Keratinocyte (primary cell): Measurements from ENCODE around the gene SERINC5. TPM values are rescaled to one million over a fixed set of nuclear protein-coding genes. Genes with fewer than 3 reads are reported as not detected.

ENCODE experiments used
- DNase-seq: peaks from one replicate; pipeline ENCODE4 v3.0.0-alpha.2; 2011; ENCODE audit warnings: low read depth, missing footprints, low spot score
- FAIRE-seq: peaks from 2 replicates; lab custom pipeline; 2011; peaks lifted over from hg19 to GRCh38; lab: Jason Lieb, UNC
- H2AFZ ChIP-seq: 2 replicates; pipeline ENCODE4 v1.6.0; 2012; ENCODE audit warnings: low read length, control low read depth, inconsistent platforms; ENCODE audit not compliant: control insufficient read depth
- H3K27ac ChIP-seq: 2 replicates; pipeline ENCODE4 v1.5.1; 2011; ENCODE audit warnings: low read length; ENCODE audit not compliant: control insufficient read depth, insufficient read depth
- H3K27me3 ChIP-seq: 3 replicates; pipeline ENCODE4 v1.6.0; 2011; ENCODE audit warnings: low read length; ENCODE audit not compliant: control insufficient read depth, insufficient read depth; ENCODE audit errors: extremely low read depth
- H3K36me3 ChIP-seq, 2 experiments: 2 replicates in 1 of 2; 3 replicates in 1 of 2; pipeline ENCODE4 v1.5.1; 2011; ENCODE audit warnings: low read length in 2 of 2, mild to moderate bottlenecking in 1 of 2; ENCODE audit not compliant: control insufficient read depth in 2 of 2, insufficient read depth in 2 of 2; ENCODE audit errors: extremely low read depth in 1 of 2
- H3K4me1 ChIP-seq: 3 replicates; pipeline ENCODE4 v1.5.1; 2011; ENCODE audit warnings: low read length; ENCODE audit not compliant: control insufficient read depth, insufficient read depth; ENCODE audit errors: extremely low read depth
- H3K4me2 ChIP-seq: 3 replicates; pipeline ENCODE4 v1.6.0; 2011; ENCODE audit warnings: low read depth, low read length; ENCODE audit not compliant: control insufficient read depth, insufficient read depth; ENCODE audit errors: extremely low read depth
- H3K4me3 ChIP-seq, 3 experiments: fragments of 200-600 bp in 1 of 3; sonication (generic) in 1 of 3; 2 replicates in 2 of 3; 3 replicates in 1 of 3; pipeline ENCODE4 v1.5.1; 2011 to 2016; ENCODE audit warnings: low read length in 3 of 3, mild to moderate bottlenecking in 3 of 3, control low read depth in 2 of 3, inconsistent platforms in 1 of 3, low read depth in 1 of 3, mixed read lengths in 1 of 3, mixed run types in 1 of 3, moderate library complexity in 1 of 3; ENCODE audit not compliant: control insufficient read depth in 2 of 3, insufficient read depth in 2 of 3; ENCODE audit errors: extremely low read depth in 1 of 3
- H3K79me2 ChIP-seq: 2 replicates; pipeline ENCODE4 v1.6.0; 2012; ENCODE audit warnings: low read length; ENCODE audit not compliant: control insufficient read depth, insufficient read depth
- H3K9ac ChIP-seq: 3 replicates; pipeline ENCODE4 v1.6.0; 2011; ENCODE audit warnings: low read length; ENCODE audit not compliant: control insufficient read depth, insufficient read depth; ENCODE audit errors: extremely low read depth
- H3K9me1 ChIP-seq: 3 replicates; pipeline ENCODE4 v1.6.0; 2011; ENCODE audit warnings: low read length; ENCODE audit not compliant: control insufficient read depth, insufficient read depth; ENCODE audit errors: extremely low read depth
- H3K9me3 ChIP-seq: 2 replicates; pipeline ENCODE4 v1.5.1; 2012; ENCODE audit warnings: low read depth, low read length; ENCODE audit not compliant: control insufficient read depth
- H4K20me1 ChIP-seq: 3 replicates; pipeline ENCODE4 v1.6.0; 2011; ENCODE audit warnings: low read length; ENCODE audit not compliant: control insufficient read depth, insufficient read depth; ENCODE audit errors: extremely low read depth
- EZH2 ChIP-seq: IDR thresholded peaks from one replicate; pipeline ENCODE4 v1.6.1; 2012; ENCODE audit warnings: inconsistent platforms, mild to moderate bottlenecking, low read length, moderate library complexity
- dilution Hi-C: fragments of 300-500 bp; cut with MboI; formaldehyde crosslinking; loops from one replicate; pipeline ENCODE4 v1.7.0; 2020; ENCODE audit warnings: low sequenced_read_pairs; ENCODE audit not compliant: extremely low pct_ligation_motif_present
- polyA plus RNA-seq, 5 experiments: library from polyadenylated mRNA; depleted of rRNA in 3 of 5; stranded (reverse) in 3 of 5; stranded (forward) in 1 of 5; unstranded in 1 of 5; fragments of >200 nt; gene quantifications; 1 replicate in 1 of 5; 2 replicates in 3 of 5; 3 replicates in 1 of 5; pipeline versions ENCODE4 v1.2.1 to v1.2.3, GENCODE V29; 2011 to 2012; ENCODE audit warnings: missing spikeins in 2 of 5, low read depth in 1 of 5, low replicate concordance in 1 of 5
- TF ChIP-seq, protein P1 (sequence below), 3 experiments: IDR thresholded peaks in 1 of 3; conservative IDR thresholded peaks in 1 of 3; optimal IDR thresholded peaks in 1 of 3; 2 replicates in 2 of 3; 3 replicates in 1 of 3; pipeline versions ENCODE3 to v1.5.1; 2011; ENCODE audit warnings: low read length in 3 of 3, mild to moderate bottlenecking in 3 of 3, moderate library complexity in 2 of 3, control low read depth in 1 of 3, inconsistent platforms in 1 of 3; ENCODE audit not compliant: insufficient read depth in 2 of 3; ENCODE audit errors: extremely low read depth in 1 of 3

Gene SERINC5
- polyA plus RNA-seq, 1 donor (not counting 4 experiments of a cell fraction or from before 2014, with no cell fraction given): 20.0 TPM

GRCh38 chr5:80225189-80225933, 30.5 kb downstream of the SERINC5 start:
- no peak overlapping the region for H3K27ac ChIP-seq
- H3K4me1 ChIP-seq: peaks cover 4% of the 10 kb centered on the region
- FAIRE-seq (no peak), DNase-seq (no peak)
- H4K20me1 ChIP-seq: no peaks in the 10 kb centered on the region
- dilution Hi-C loops: no loop called here
- H3K27me3 ChIP-seq: no peaks in the 10 kb centered on the region
- H2AFZ ChIP-seq: no peak overlapping the region
- no peak overlapping the region for H3K4me3 ChIP-seq
- H3K9me3 ChIP-seq: no peaks in the 10 kb centered on the region
- H3K9ac ChIP-seq: no peak overlapping the region
- TF ChIP-seq, protein P1, sequence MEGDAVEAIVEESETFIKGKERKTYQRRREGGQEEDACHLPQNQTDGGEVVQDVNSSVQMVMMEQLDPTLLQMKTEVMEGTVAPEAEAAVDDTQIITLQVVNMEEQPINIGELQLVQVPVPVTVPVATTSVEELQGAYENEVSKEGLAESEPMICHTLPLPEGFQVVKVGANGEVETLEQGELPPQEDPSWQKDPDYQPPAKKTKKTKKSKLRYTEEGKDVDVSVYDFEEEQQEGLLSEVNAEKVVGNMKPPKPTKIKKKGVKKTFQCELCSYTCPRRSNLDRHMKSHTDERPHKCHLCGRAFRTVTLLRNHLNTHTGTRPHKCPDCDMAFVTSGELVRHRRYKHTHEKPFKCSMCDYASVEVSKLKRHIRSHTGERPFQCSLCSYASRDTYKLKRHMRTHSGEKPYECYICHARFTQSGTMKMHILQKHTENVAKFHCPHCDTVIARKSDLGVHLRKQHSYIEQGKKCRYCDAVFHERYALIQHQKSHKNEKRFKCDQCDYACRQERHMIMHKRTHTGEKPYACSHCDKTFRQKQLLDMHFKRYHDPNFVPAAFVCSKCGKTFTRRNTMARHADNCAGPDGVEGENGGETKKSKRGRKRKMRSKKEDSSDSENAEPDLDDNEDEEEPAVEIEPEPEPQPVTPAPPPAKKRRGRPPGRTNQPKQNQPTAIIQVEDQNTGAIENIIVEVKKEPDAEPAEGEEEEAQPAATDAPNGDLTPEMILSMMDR (optimal IDR thresholded peaks at IDR 0.05 in 1 of 3, IDR thresholded peaks at IDR 0.05 in 1 of 3, conservative IDR thresholded peaks at IDR 0.05 in 1 of 3; ENCODE audit: extremely low read depth in 1 of 3, insufficient read depth in 2 of 3, low read length in 3 of 3): no peak
- no peak for TF ChIP-seq EZH2
- H3K4me2 ChIP-seq: no peak overlapping the region
- no peaks in the 10 kb centered on the region for H3K9me1 ChIP-seq
- H3K36me3 ChIP-seq: no peaks in the 10 kb centered on the region
- peaks cover 9% of the 10 kb centered on the region for H3K79me2 ChIP-seq

GRCh38 chr5:80223561-80223960, 32.3 kb downstream of the SERINC5 start:
- no peaks in the 10 kb centered on the region for H3K9me3 ChIP-seq
- H3K4me3 ChIP-seq: no peak overlapping the region
- no peaks in the 10 kb centered on the region for H3K36me3 ChIP-seq
- no peaks in the 10 kb centered on the region for H4K20me1 ChIP-seq
- H2AFZ ChIP-seq: no peak overlapping the region
- DNase-seq (no peak), FAIRE-seq (no peak)
- H3K9me1 ChIP-seq: no peaks in the 10 kb centered on the region
- no peak overlapping the region for H3K4me2 ChIP-seq
- no peak overlapping the region for H3K9ac ChIP-seq
- H3K27me3 ChIP-seq: no peaks in the 10 kb centered on the region
- TF ChIP-seq EZH2: no peak
- TF ChIP-seq, protein P1 (optimal IDR thresholded peaks at IDR 0.05 in 1 of 3, IDR thresholded peaks at IDR 0.05 in 1 of 3, conservative IDR thresholded peaks at IDR 0.05 in 1 of 3; ENCODE audit: extremely low read depth in 1 of 3, insufficient read depth in 2 of 3, low read length in 3 of 3): no peak
- peaks cover 10% of the 10 kb centered on the region for H3K4me1 ChIP-seq
- dilution Hi-C loops: no loop called here
- H3K27ac ChIP-seq: no peak overlapping the region
- peaks cover 7% of the 10 kb centered on the region for H3K79me2 ChIP-seq
